NCI-H146 treated with DMSO at 0.1 percent for 48 hours (cell line): ENCODE results near the gene MAP1B.

Experiments
- DNase-seq: peaks from one replicate; lab custom pipeline; 2025; ENCODE audit not compliant: unreplicated experiment; lab: John Stamatoyannopoulos, UW

Gene MAP1B

DNA sequence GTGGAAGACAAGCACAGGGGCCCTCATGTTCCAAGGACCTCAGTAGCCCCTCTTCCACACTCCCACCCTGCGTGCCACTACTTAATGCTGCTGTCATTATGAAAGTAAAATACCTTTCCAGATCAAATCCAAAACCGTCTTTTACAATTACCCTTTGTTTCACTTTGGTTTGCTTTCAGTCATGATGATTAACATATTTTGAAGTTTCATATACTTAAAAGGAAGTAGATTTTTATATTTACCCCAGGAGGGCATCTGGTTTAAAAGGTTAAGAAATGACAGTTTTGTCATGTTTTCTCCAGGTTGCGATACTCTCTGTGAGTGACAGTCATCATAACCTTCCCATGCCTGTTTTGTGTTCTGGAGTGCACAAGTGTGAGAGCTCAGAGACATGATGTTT, 13.5 kb upstream of the MAP1B start:
- DNase-seq = no peak

GRCh38 chr5:72096602-72097188, 10.6 kb upstream of the MAP1B start:
- DNase-seq = no peak

GRCh38 chr5:72101828-72102227, 5.4 kb upstream of the MAP1B start:
- no peak for DNase-seq

DNA sequence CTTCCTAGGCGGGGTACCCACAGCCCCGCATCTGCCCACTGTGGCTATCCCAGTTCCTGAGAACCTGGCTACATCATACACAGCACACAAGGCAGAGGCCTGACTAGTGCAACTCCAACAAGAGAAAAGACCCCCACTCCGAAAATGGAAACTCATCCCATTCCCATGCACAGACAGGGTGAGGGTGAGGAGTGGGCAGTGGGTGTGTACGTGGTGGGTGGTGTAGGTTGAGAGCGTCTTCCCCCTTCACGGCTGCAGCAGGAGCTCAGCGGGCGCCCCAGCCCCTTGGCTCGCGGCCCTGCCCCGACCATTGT, 501 bp upstream of the MAP1B start:
- no peak for DNase-seq

DNA sequence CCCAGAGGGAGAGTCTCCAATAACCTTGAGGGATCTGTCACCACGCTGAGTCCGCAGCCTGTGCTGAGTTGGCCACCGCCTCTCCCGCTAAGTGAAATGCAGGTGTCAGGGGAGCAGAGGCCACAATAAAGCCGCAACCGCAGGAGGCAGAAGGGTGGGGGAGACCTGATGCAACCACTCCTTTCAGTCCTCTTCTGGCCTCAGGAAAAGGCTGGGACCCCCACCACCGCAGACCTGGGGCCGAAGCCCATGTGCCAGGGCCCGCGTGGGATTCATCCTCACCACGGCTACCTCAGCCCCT, 576 bp downstream of the MAP1B start:
- DNase-seq = peak; percentile 54

DNA sequence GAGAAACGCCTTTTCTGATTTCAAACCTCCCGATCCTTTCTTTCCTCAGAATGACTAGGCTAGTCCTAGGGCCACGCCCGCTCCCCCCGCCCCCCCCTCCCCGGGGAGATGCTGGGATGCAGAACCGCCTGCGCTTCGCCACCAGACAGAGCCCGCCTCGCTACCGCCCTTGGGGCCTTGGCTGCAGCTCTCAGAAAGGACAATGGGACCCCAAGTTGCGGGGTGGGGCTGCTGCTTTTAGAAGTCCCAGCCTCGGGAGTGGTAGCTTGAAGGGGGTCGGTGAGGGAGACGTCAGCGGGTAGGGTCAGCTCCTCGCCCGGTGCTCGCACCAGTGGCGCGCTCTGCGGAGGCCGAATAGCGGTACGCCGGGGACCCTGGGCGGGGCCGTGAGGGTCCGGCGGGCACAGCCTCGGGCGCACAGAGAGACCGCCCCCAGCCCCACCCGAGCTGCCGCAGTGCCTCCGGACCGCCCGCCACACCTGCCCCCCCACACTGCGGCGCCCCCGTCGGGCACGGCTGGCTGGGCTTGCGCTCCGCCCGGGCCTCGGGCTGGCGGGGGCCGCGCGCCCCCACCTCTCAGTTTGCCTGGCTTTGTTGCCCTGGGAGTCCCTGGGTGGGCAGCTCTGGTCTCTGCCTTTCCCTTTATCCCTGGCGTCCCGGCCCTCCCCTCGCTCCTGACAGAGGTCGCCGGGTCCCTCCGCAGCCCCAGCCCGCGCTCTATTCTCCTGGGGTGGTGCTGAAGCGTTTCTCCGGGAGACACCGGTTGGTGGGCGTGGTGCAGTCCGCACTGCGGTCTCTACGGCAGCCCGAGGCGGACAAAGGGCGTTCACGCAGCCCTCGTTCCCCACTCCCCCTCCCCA, 1.2 kb downstream of the MAP1B start:
- DNase-seq = peak; percentile 69

DNA sequence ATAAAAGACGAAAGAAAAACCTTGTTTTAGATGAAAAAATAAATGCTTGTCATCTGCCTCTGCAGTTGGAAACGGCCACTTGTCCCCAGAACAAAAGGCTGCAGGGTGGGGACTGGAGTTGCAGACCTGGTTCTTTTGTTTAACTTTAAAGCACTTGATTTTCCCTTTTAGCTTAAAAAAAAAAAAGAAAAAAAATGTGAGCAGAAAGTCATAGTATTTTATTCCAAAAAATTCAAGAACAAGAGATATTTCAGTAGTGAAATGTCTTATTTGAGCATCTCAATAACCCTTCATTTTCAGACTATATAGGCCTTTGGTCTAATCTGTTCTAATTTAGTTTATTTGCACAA, 1.8 kb downstream of the MAP1B start:
- DNase-seq = no peak

GRCh38 chr5:72109625-72110024, 2.4 kb downstream of the MAP1B start:
- DNase-seq = peak; percentile 89

GRCh38 chr5:72110394-72111013, 3.2 kb downstream of the MAP1B start:
- no peak for DNase-seq

GRCh38 chr5:72112389-72112788, 5.1 kb downstream of the MAP1B start:
- DNase-seq = no peak

DNA sequence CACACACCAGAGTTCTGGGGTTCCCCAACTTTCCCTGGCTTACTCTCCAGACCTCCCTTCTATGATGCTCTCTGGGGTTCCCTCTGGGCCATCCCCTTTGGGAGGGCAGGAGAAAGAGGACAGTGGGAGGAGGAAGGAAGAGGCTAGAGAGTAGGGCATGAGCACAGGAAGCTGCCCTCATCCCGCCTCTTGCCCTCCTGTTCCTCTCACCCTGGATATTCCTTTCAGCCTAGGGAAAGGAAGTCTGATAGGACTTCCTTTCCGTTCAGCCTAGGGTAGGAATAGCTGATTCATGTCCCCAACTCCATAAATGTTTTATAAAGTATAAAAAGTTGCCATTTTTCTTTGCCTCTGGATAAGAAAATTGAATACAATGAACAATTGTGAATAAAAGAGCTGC, 7.4 kb downstream of the MAP1B start:
- no peak for DNase-seq

DNA sequence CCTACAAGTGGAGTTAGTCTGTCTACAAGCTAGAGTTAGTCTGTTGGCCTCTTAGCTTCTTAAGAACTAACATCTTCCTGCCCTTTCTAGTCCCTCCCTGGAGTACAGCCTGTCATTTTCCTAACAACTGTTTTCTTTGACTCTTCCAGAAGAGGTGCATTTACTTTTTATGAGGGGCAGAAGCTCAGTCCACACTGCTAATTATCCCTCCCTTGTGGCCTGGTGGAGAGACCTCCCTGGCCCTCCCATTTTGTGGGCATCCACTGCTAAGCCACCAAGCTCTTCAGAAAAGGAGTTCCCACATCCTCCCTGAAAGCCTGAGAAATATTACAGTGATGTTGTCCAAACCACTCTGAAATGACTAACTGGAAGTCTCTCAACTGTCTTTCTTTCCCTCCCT, 8.0 kb downstream of the MAP1B start:
- no peak for DNase-seq

DNA sequence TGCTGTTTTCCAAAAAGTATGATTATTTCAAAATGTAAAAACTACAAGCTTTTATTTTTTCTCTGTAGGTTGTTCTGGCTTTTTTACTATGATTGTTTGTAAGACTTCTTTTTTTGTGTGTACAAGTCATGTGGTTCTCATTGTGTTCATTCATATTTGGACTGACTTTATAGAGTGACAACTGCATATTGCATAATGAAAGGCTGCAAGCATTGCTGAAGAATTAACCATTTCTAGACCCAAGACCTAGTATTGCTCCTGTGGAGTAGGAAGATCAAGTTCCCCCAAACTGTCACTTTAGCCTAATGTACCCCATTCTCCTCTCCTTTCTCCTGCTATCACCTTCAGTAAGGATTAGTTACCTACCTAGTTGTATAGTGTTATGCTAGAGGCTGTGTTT, 10.0 kb downstream of the MAP1B start:
- DNase-seq = no peak

DNA sequence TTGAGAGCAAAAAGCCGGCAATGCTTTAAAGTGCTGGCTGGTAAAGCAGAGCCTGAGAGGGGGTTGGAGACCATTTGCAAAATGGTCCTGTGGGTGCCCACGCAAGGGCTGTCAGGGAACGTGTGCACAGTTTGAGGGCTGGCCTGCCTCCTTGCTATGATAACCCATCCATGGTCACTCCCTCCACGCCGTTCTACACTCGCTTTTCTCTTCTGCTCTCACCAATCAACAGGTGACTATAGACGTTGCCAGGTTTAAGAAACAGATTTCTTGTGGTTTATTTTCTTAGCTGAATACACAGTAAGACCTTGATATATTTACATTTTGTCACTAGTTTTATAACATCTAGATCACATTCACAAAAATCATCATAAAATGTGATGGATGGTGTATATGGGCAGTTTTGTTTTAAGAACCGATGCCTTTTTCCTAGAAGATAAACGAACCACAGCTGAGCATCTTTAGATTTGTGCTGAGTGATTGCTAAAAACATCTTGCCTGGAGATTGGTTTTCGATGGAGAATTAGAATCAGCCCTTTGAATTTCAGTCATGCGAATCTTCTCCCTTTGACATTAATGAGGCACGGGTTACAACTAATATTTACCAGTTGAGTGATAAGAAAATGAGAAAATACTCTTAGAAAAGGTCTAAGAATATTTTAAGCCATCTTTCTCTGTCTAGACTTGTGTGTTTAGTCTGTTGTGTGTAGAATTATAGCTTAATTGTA, 13.9 kb downstream of the MAP1B start:
- DNase-seq = peak; percentile 81

DNA sequence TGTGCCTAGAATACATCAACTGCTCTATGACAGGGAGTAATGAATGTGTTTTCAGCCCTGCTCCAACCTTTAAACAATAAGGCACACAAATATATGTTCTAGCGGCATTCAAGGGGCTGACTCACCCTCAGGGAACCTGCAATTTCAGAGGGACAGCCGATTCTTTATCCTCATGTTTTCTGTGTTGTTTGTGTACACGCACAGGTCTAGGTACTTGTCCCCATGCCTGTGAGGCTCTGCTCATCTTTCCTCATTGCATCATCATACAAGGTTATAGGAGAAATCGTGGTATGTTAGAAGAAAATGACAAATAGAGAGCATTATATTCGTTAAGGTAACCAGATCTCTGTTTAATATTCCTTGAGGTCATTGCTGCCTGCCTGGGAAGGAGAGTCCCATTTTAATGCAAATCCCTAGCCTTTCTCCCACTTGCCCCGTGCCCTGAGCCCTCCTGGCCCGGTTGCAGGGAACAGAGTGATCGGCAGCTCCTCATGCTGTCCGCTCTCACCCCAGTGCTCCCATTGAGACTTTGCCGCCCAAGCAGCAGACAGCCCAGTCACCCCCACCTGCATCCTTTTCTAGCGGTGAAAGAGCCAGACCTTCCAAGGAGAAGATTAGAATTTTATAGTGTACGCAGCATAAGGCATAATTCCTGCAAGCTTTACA, 14.6 kb downstream of the MAP1B start:
- DNase-seq = no peak

DNA sequence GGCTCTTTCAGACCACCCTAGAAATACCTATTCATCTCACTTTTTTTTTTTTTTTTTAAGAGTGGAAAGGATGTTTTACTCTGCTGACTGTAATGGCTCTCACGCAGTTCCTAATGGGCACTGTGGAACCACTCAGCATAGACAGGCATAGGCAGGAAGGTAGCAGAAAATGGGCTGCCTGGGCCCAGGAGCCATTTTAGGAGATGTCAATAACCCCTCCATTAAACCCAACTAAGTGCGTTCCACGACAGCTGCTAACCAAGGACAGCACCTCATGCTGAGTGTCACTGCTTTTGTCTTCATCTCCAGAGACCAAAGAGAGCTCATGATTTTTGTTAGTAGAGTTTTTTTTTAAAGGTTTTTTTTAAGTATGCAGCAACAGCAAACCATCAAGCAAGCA, 15.3 kb downstream of the MAP1B start:
- DNase-seq = peak; percentile 55

GRCh38 chr5:72123764-72124376, 16.6 kb downstream of the MAP1B start:
- peak; percentile 64 for DNase-seq

DNA sequence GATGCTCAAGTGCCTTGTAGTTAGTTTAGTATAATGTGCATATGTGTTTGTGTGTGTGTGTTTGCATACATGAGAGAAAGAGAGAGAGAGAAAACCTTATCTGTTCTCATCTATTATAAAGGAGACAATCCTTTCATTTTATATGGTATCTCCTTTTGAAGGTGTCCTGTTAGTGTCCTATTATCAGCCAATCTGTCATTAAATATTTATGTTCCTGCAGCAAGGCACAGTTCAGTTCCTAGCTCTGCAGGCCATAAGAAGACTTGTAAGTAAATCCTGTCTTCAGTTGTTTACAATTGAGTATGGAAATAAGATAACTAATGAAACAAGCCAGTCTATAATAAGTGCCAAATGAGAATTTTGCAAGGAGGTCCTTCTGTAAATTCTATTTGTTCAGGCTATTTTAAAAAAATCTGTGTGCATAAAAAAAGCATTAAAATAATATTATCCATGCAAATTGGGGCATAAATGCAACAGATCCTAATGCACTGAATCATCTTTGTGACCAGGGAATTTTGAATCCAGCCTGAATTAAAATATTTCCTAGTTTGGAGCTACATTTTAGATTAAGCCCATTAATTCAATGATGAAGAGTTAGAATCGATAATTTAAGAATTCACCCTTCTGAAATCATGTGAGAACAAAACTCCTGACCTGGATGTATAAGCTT, 18.1 kb downstream of the MAP1B start:
- DNase-seq = no peak

DNA sequence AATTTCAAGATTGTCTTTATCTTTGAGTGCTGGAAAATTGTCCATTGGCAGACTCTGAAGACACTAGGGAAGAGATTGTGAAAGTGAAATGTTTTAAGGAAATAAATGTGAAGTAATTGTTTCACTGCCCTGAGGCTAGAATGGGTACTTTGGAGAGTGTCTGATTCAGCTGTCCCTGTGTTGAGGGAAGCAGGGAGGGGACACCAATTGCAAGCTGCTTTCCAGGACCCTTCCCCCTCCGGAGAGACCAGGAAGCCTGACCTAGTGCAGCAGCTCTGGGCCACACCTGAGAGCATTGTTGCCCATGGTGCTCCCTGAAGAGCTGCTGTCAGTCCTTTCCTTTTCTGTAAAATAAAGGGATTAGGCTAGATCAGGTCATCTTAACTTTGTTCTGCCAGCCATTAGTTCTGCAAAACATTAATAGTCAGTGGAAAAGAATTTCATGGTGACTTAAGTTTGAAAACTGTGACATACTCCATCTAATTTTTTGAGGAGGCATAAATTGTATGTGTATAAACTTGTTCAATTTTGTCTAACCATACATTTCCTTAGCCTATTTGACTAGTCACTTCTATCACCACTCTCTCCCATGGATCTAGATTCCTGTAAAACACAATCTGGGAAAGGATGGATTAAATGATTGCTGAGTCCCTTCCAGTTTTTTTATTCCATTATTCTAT, 18.8 kb downstream of the MAP1B start:
- peak; percentile 35 for DNase-seq

- DNase-seq = peak; percentile 86
Observed at GRCh38 chr5:72126796-72127195, 19.5 kb downstream of the MAP1B start.
